Mesenchymal stem cell (in vitro differentiated cells and primary cell): Measurements from ENCODE around the gene KDM8.
A peak's percentile ranks its signal among the peaks of the same experiment; 100 is the strongest.

Experiments used
- DNase-seq: peaks from one replicate; pipeline ENCODE4 v3.0.0-alpha.2; 2013
- H2AFZ ChIP-seq: one replicate; pipeline ENCODE4 v1.6.1; 2013; ENCODE audit warnings: low read depth, mild to moderate bottlenecking, control low read depth, inconsistent platforms, low read length, moderate library complexity
- H2AK5ac ChIP-seq: 2 replicates; pipeline ENCODE4 v1.6.1; 2013; ENCODE audit warnings: low read length, moderate library complexity, mild to moderate bottlenecking, inconsistent platforms; ENCODE audit not compliant: severe bottlenecking
- H2BK120ac ChIP-seq: one replicate; pipeline ENCODE4 v1.6.1; 2013; ENCODE audit warnings: low read depth, mild to moderate bottlenecking, inconsistent platforms, low read length, moderate library complexity
- H2BK12ac ChIP-seq, 2 experiments: one replicate each; pipeline ENCODE4 v1.6.1; 2013; ENCODE audit warnings: inconsistent platforms in 2 of 2, low read length in 2 of 2, mild to moderate bottlenecking in 2 of 2, moderate library complexity in 2 of 2, control low read depth in 1 of 2
- H2BK15ac ChIP-seq: one replicate; pipeline ENCODE4 v1.6.1; 2013; ENCODE audit warnings: mild to moderate bottlenecking, low read depth, inconsistent platforms; ENCODE audit not compliant: poor library complexity, severe bottlenecking
- H2BK5ac ChIP-seq: 2 replicates; pipeline ENCODE4 v1.6.1; 2013; ENCODE audit warnings: low read depth, mild to moderate bottlenecking, low read length, control low read depth, inconsistent platforms; ENCODE audit not compliant: poor library complexity, severe bottlenecking
- H3K14ac ChIP-seq, 2 experiments: one replicate each; pipeline ENCODE4 v1.6.1; 2013; ENCODE audit warnings: inconsistent platforms in 2 of 2, low read length in 2 of 2, control low read depth in 1 of 2, mild to moderate bottlenecking in 1 of 2, moderate library complexity in 1 of 2
- H3K18ac ChIP-seq, 2 experiments: one replicate each; pipeline ENCODE4 v1.6.1; 2013; ENCODE audit warnings: inconsistent platforms in 2 of 2, low read length in 2 of 2, control low read depth in 1 of 2, low read depth in 1 of 2, mild to moderate bottlenecking in 1 of 2
- H3K23ac ChIP-seq, 2 experiments: one replicate each; pipeline ENCODE4 v1.6.1; 2013; ENCODE audit warnings: inconsistent platforms in 2 of 2, low read length in 2 of 2, mild to moderate bottlenecking in 2 of 2, moderate library complexity in 2 of 2, control low read depth in 1 of 2
- H3K27ac ChIP-seq: 2 replicates; pipeline ENCODE4 v1.5.1; 2013; ENCODE audit warnings: mild to moderate bottlenecking, moderate library complexity, low read length, control low read depth, inconsistent platforms; ENCODE audit not compliant: poor library complexity, severe bottlenecking
- H3K27me3 ChIP-seq, 2 experiments: 2 replicates each; pipeline versions ENCODE4 v1.6.1 to v1.7.0; 2013; ENCODE audit warnings: low read length in 2 of 2, mild to moderate bottlenecking in 2 of 2, moderate library complexity in 2 of 2, control low read depth in 1 of 2, inconsistent platforms in 1 of 2; ENCODE audit not compliant: control insufficient read depth in 1 of 2, insufficient read depth in 1 of 2
- H3K36me3 ChIP-seq, 2 experiments: 2 replicates each; pipeline versions ENCODE4 v1.6.1 to v1.7.0; 2013; ENCODE audit warnings: low read length in 2 of 2, control low read depth in 1 of 2, inconsistent platforms in 1 of 2, low read depth in 1 of 2, mild to moderate bottlenecking in 1 of 2; ENCODE audit not compliant: insufficient read depth in 2 of 2, control insufficient read depth in 1 of 2
- H3K4ac ChIP-seq, 2 experiments: one replicate each; pipeline ENCODE4 v1.6.1; 2013; ENCODE audit warnings: inconsistent platforms in 2 of 2, low read length in 2 of 2, mild to moderate bottlenecking in 2 of 2, moderate library complexity in 2 of 2, control low read depth in 1 of 2, low read depth in 1 of 2
- H3K4me1 ChIP-seq: 2 replicates; pipeline ENCODE4 v1.6.1; 2013; ENCODE audit warnings: low read depth, low read length, control low read depth; ENCODE audit not compliant: control insufficient read depth, insufficient read depth
- H3K4me2 ChIP-seq: 2 replicates; pipeline ENCODE4 v1.6.1; 2013; ENCODE audit warnings: low read length, mild to moderate bottlenecking, inconsistent platforms; ENCODE audit not compliant: poor library complexity, severe bottlenecking
- H3K4me3 ChIP-seq, 2 experiments: 2 replicates each; pipeline versions ENCODE4 v1.5.1 to v1.7.0; 2013; ENCODE audit warnings: low read length in 2 of 2, mild to moderate bottlenecking in 2 of 2, control low read depth in 1 of 2, low read depth in 1 of 2; ENCODE audit not compliant: insufficient read depth in 1 of 2
- H3K79me1 ChIP-seq: replicated peaks from 2 replicates; pipeline ENCODE4 v1.6.1; 2013; ENCODE audit warnings: mild to moderate bottlenecking, control low read depth, low read length, inconsistent platforms; ENCODE audit not compliant: poor library complexity, severe bottlenecking
- H3K9ac ChIP-seq: 2 replicates; pipeline ENCODE4 v1.7.0; 2013; ENCODE audit warnings: mild to moderate bottlenecking, low read length, moderate library complexity
- H3K9me3 ChIP-seq: 2 replicates; pipeline ENCODE4 v1.7.0; 2013; ENCODE audit warnings: mild to moderate bottlenecking, low read length; ENCODE audit not compliant: control insufficient read depth
- H4K8ac ChIP-seq: one replicate; pipeline ENCODE4 v1.6.1; 2013; ENCODE audit warnings: inconsistent platforms, mild to moderate bottlenecking, low read length, moderate library complexity
- H4K91ac ChIP-seq: one replicate; pipeline ENCODE4 v1.6.1; 2013; ENCODE audit warnings: mild to moderate bottlenecking, low read length, inconsistent platforms
- WGBS: methylation state at CpG from one replicate; pipeline ENCODE4 v1.1.7; 2013; ENCODE audit warnings: mixed read lengths; 5-methylcytosine and 5-hydroxymethylcytosine counted together

KDM8 gene

DNA sequence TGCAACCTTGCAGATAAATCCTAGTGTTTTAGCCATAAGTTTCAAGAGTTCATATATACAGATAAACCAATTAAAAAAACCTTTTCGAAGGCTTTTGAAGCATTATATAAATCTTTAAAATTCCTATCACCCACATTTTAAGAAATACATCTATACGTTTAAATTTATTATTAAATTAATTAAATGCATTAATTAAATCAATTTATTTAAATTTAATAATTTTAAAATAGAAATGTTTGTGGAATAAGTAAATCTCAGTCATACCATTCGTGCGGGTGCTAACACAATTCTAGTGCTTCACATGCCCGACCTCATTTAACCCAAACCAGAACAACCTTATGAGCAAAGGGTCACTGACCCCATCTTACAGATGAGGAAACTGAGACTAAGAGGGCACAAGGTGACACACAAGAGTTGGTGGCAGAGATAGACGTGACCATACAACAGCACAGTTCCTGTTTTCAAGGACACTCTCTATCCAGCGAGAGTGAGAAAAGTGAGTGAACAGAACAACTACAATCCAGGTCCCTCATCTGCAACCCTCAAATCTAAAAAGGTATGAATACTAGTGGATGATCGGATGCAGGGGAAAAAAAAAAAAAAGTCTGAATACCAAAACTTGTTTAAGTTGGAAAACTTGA is 63.8 kb downstream of the KDM8 start:
- H3K4me2 ChIP-seq, result no peak overlapping the region
- DNase-seq, result no peak
- no peak overlapping the region for H3K4ac ChIP-seq
- peaks cover 12% of the 10 kb centered on the region for H3K79me1 ChIP-seq
- H3K4me1 ChIP-seq, result peaks cover 4% of the 10 kb centered on the region
- peak overlapping the region in 1 of 2 experiments; percentile 91 for H3K4me3 ChIP-seq
- H2BK5ac ChIP-seq, result no peak overlapping the region
- H2AK5ac ChIP-seq, result no peak overlapping the region
- no peak overlapping the region for H3K9ac ChIP-seq
- peaks cover 0 to 2% of the 10 kb centered on the region in 2 experiments for H3K36me3 ChIP-seq
- no peak overlapping the region for H3K23ac ChIP-seq
- H3K27ac ChIP-seq, result no peak overlapping the region
- 76% methylated on average over 4 of the region's 8 CpGs for WGBS
- H4K8ac ChIP-seq, result no peak overlapping the region
- no peaks in the 10 kb centered on the region for H3K9me3 ChIP-seq
- no peak overlapping the region for H2BK120ac ChIP-seq
- no peak overlapping the region for H4K91ac ChIP-seq
- no peak overlapping the region for H3K18ac ChIP-seq
- H2BK15ac ChIP-seq, result no peak overlapping the region
- no peaks in the 10 kb centered on the region for H3K27me3 ChIP-seq
- no peak overlapping the region for H2AFZ ChIP-seq
- H3K14ac ChIP-seq, result no peak overlapping the region
- no peak overlapping the region for H2BK12ac ChIP-seq

DNA sequence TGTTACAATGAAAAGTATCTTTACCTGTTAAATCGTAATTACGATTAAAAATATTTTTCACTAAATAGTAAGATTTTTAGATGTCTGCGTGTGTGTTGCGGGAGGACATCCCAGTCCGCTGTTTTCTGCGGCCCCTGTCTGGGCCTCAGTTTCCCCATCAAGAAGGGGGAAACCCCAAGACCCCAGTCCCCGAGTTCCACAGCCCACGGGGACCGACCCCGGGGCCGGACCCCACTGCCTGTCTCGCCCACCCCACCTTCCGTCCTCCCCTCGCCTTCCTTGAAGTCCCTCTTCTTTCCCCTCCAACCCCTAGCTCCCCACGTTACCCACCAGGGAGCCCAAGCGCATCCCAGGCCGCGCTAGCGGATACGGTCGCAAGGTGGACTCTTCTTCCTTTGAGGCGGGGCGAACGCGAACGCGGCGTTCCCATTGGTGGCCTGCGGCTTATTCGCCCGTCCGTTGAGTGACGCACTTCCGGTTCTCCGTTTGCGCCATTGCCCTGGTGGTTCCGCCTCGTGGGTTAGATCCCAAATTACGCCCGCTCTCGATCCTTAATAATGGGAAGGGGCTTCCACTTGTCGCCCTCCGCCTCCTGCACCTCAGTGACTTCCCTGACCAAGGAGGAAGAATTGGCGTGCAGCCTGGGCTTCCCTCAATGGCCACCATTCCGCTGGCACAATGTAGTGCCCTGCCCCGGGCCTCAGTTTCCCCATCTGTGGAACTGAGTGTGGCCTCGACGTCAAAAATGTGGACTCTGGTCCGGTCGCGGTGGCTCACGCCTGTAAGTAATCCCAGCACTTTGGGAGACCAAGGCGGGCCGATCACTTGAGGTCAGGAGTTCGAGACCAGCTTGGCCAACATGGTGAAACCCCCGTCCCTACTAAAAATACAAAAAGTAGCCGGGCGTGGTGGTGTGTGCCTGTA is 65.3 kb downstream of the KDM8 start, which contains the start of gene NSMCE1:
Gene NSMCE1, minus strand, starts transcription at position 397 of the 924 bp plus-strand sequence. CDS start 11,202 bp downstream, outside the sequence.
- Histone ChIP-seq H3K4me3 (peak within 1 kb of the TSS; percentile 76 to 91), H3K27ac (no peak within 1 kb of the TSS), H3K4me2 (peak within 1 kb of the TSS; percentile 86), H3K9ac (peak within 1 kb of the TSS; percentile 98), H3K4me1 (peaks cover 7% of the 10 kb centered on the region), H2AK5ac (peak within 1 kb of the TSS; percentile 65), H2BK5ac (no peak within 1 kb of the TSS), H2BK15ac (peak within 1 kb of the TSS; percentile 34), H4K91ac (peak within 1 kb of the TSS; percentile 79), H2AFZ (peak within 1 kb of the TSS; percentile 80), H2BK12ac (peak within 1 kb of the TSS in 1 of 2 experiments; percentile 18), H3K23ac (no peak within 1 kb of the TSS), H4K8ac (peak within 1 kb of the TSS; percentile 99), H3K79me1 (peaks cover 11% of the 10 kb centered on the region), H3K36me3 (no peaks in the 10 kb centered on the region), H3K4ac (peak within 1 kb of the TSS; percentile 75 to 89), H3K18ac (peak within 1 kb of the TSS; percentile 80 to 97), H3K27me3 (no peaks in the 10 kb centered on the region), H3K14ac (peak within 1 kb of the TSS in 1 of 2 experiments; percentile 87), H2BK120ac (peak within 1 kb of the TSS; percentile 80), H3K9me3 (no peaks in the 10 kb centered on the region)
- WGBS, result 14% methylated on average over 56 of the region's 58 CpGs
- peak; percentile 94 for DNase-seq

DNA sequence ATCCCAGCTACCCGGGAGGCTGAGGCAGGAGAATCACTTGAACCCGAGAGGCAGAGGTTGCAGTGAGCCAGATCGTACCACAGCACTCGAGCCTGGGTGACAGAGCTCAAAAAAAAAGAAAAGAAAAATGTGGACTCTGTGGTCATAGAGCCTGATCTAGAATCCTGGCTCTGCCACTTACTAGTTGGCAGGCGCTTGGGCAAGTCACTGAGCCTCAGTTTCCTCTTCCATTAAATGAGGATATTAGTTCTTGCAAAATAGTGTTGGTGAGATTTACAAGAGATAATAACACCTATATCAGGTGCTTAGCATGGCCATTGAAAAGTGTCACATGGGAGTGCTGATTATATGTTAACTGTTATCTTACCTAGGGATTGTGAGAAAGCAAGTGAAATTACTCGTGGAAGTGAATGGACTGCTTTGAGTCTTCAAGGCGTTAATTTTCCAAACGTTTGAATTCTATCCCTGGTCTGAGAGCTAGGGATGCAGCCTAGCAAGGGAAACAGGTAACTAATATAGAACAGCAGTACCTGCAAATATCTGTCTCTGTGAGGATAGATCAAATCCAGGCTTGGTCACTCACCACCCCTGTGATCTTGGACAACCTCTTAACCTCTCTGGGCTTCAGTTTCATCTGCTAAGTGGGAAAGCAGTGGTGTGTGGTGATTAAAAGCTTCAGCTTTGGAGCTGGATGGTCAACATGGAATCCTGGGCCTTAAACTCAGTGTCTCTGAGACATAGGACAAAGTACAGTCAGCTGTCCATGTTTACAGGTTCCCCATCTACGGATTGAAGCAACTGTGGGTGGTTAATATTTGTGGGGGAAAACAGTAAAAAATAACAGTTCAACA is 66.2 kb downstream of the KDM8 start:
- Histone ChIP-seq H2BK12ac (no peak overlapping the region), H2AK5ac (peak overlapping the region; percentile 17), H3K36me3 (no peaks in the 10 kb centered on the region), H3K4me2 (no peak overlapping the region), H2BK120ac (no peak overlapping the region), H3K18ac (no peak overlapping the region), H4K8ac (peak overlapping the region; percentile 43), H3K27ac (no peak overlapping the region), H2BK15ac (no peak overlapping the region), H3K4me1 (peaks cover 10% of the 10 kb centered on the region), H3K4ac (no peak overlapping the region), H4K91ac (no peak overlapping the region), H3K79me1 (peaks cover 9% of the 10 kb centered on the region), H2AFZ (peak overlapping the region; percentile 27), H2BK5ac (no peak overlapping the region), H3K4me3 (peak overlapping the region in 1 of 2 experiments; percentile 91), H3K27me3 (no peaks in the 10 kb centered on the region), H3K9ac (peak overlapping the region; percentile 98), H3K14ac (no peak overlapping the region), H3K23ac (no peak overlapping the region), H3K9me3 (no peaks in the 10 kb centered on the region)
- DNase-seq, result no peak
- WGBS, result 93% methylated on average over 8 of the region's 9 CpGs
